Measurements from ENCODE around the gene IGHMBP2. TPM values are rescaled to one million over a fixed set of nuclear protein-coding genes. Genes with fewer than 3 reads are reported as not detected.

The IGHMBP2 gene
- total and polyA plus RNA-seq, 9 of the 15 experiments (the other 6 are each of a cell fraction or from before 2014, with no cell fraction given): 1.6 to 24.8 (median 14.5) TPM

- TF ChIP-seq ZNF766 (CRISPR knock-in tag; conservative IDR thresholded peaks at IDR 0.05): peak; percentile 44; the same call in 1 of the 2 replicates
- no peak for TF ChIP-seq SFPQ (IDR thresholded peaks at IDR 0.05; ENCODE audit: low read depth, low read length)
- peak; percentile 95 for TF ChIP-seq THAP7 (CRISPR knock-in tag; IDR thresholded peaks at IDR 0.05)
- no peak for TF ChIP-seq SMARCE1 (IDR thresholded peaks at IDR 0.05)
- peak; percentile 94 for TF ChIP-seq HCFC1 (IDR thresholded peaks at IDR 0.05; ENCODE audit: low read depth, low read length)
- peak; percentile 63 to 73; a peak in 2 of 4 replicates for TF ChIP-seq TEAD1 (CRISPR knock-in tag; IDR thresholded peaks at IDR 0.05)
- TF ChIP-seq PHF8 (IDR thresholded peaks at IDR 0.05; ENCODE audit: borderline replicate concordance, low read length): peak; percentile 98
- 0 out of 2 replicates have a peak, but pooled peaks have one; percentile 21 for TF ChIP-seq ZNF431 (CRISPR knock-in tag; IDR thresholded peaks at IDR 0.05)
- TF ChIP-seq SUPT5H (IDR thresholded peaks at IDR 0.05): peak; percentile 96
- TF ChIP-seq CBX3 (IDR thresholded peaks at IDR 0.05; ENCODE audit: borderline replicate concordance in 1 of 2, low read length in 2 of 2): peak in 1 of 2 experiments; percentile 94; a peak in 2 of 3 replicates
- TF ChIP-seq GABPA (tag; conservative IDR thresholded peaks at IDR 0.05; ENCODE audit: low read depth): peak; percentile 100
- no peak for TF ChIP-seq ATF4 (CRISPR knock-in tag; IDR thresholded peaks at IDR 0.05)
- 0 out of 2 replicates have a peak, but pooled peaks have one; percentile 27 for TF ChIP-seq CHD2 (IDR thresholded peaks at IDR 0.05; ENCODE audit: low read depth, low read length)
- TF ChIP-seq NR4A1 (CRISPR knock-in tag; IDR thresholded peaks at IDR 0.05): 0 out of 2 replicates have a peak, but pooled peaks have one; percentile 65
- 0 out of 2 replicates have a peak, but pooled peaks have one; percentile 40 for TF ChIP-seq NR4A1 (tag; IDR thresholded peaks at IDR 0.05)
- peak; percentile 98 for TF ChIP-seq SIN3B (IDR thresholded peaks at IDR 0.05; ENCODE audit: low read depth)
- TF ChIP-seq RFX5 (IDR thresholded peaks at IDR 0.05; ENCODE audit: low read depth, low read length): peak; percentile 23; the same call in 1 of the 2 replicates
- TF ChIP-seq BCLAF1 (IDR thresholded peaks at IDR 0.05; ENCODE audit: borderline replicate concordance in 1 of 2, control insufficient read depth in 1 of 2, low read depth in 2 of 2, low read length in 1 of 2): peak in 1 of 2 experiments; percentile 95; a peak in 2 of 4 replicates
- 0 out of 2 replicates have a peak, but pooled peaks have one; percentile 27 for TF ChIP-seq NR3C1 (CRISPR knock-in tag; IDR thresholded peaks at IDR 0.05)
- TF ChIP-seq FOS (IDR thresholded peaks at IDR 0.05; ENCODE audit: extremely low read depth, insufficient read length): no peak
Measured at GRCh38 chr11:68903288-68904247, at the start of gene IGHMBP2, which contains the start of gene MRPL21 (continued).
